H9 (cell line): ENCODE data around the gene PLOD1. TPM values are rescaled to one million over a fixed set of nuclear protein-coding genes. Genes with fewer than 3 reads are reported as not detected.
A peak's percentile ranks its signal among the peaks of the same experiment; 100 is the strongest.

Experiments used
- DNase-seq: peaks from one replicate; pipeline ENCODE4 v3.0.0-alpha.2; 2017
- H2AFZ ChIP-seq: one replicate; pipeline ENCODE4 v1.6.1; 2013; ENCODE audit warnings: mild to moderate bottlenecking, low read length, control low read depth, moderate library complexity
- H2AK5ac ChIP-seq: 2 replicates; pipeline ENCODE4 v1.6.1; 2013; ENCODE audit warnings: low read length, control low read depth, mixed read lengths; ENCODE audit not compliant: insufficient read length
- H2BK120ac ChIP-seq: one replicate; pipeline ENCODE4 v1.6.1; 2013; ENCODE audit warnings: low read depth, mild to moderate bottlenecking, low read length, control low read depth, inconsistent platforms; ENCODE audit not compliant: poor library complexity, severe bottlenecking
- H2BK12ac ChIP-seq: 2 replicates; pipeline ENCODE4 v1.6.1; 2013; ENCODE audit warnings: low read length, control low read depth, mixed read lengths, low read depth; ENCODE audit not compliant: insufficient read length
- H2BK15ac ChIP-seq: 2 replicates; pipeline ENCODE4 v1.6.1; 2013; ENCODE audit warnings: low read depth, low read length, control low read depth
- H2BK20ac ChIP-seq: one replicate; pipeline ENCODE4 v1.6.1; 2013; ENCODE audit warnings: low read depth, mild to moderate bottlenecking, low read length, control low read depth, inconsistent platforms; ENCODE audit not compliant: poor library complexity, severe bottlenecking
- H2BK5ac ChIP-seq: 2 replicates; pipeline ENCODE4 v1.6.1; 2013; ENCODE audit warnings: low read length, control low read depth, mixed read lengths; ENCODE audit not compliant: insufficient read length
- H3K14ac ChIP-seq: 2 replicates; pipeline ENCODE4 v1.6.1; 2013; ENCODE audit warnings: low read length, control low read depth; ENCODE audit not compliant: insufficient read depth
- H3K18ac ChIP-seq: 2 replicates; pipeline ENCODE4 v1.6.1; 2013; ENCODE audit warnings: low read depth, mild to moderate bottlenecking, mixed read lengths, low read length, control low read depth; ENCODE audit not compliant: insufficient read length
- H3K23ac ChIP-seq: 2 replicates; pipeline ENCODE4 v1.6.1; 2013; ENCODE audit warnings: low read length, control low read depth, mixed read lengths, low read depth; ENCODE audit not compliant: insufficient read length
- H3K23me2 ChIP-seq: 2 replicates; pipeline ENCODE4 v1.6.1; 2013; ENCODE audit warnings: low read depth, mild to moderate bottlenecking, mixed read lengths, low read length, control low read depth; ENCODE audit not compliant: insufficient read length, poor library complexity, severe bottlenecking
- H3K27ac ChIP-seq: 2 replicates; pipeline ENCODE4 v1.5.1; 2013; ENCODE audit warnings: low read length, control low read depth, mixed read lengths, low read depth; ENCODE audit not compliant: insufficient read length
- H3K27me3 ChIP-seq: 2 replicates; pipeline ENCODE4 v1.6.1; 2013; ENCODE audit warnings: low read length, control low read depth, inconsistent platforms; ENCODE audit not compliant: insufficient read depth
- H3K4ac ChIP-seq: 2 replicates; pipeline ENCODE4 v1.6.1; 2013; ENCODE audit warnings: low read depth, mild to moderate bottlenecking, control low read depth, inconsistent platforms, low read length, moderate library complexity
- H3K4me1 ChIP-seq: 2 replicates; pipeline ENCODE4 v1.6.1; 2013; ENCODE audit warnings: low read length, control low read depth, inconsistent platforms; ENCODE audit not compliant: insufficient read depth
- H3K4me2 ChIP-seq: 2 replicates; pipeline ENCODE4 v1.6.1; 2013; ENCODE audit warnings: low read length, control low read depth, mixed read lengths; ENCODE audit not compliant: insufficient read length, insufficient read depth
- H3K56ac ChIP-seq: 2 replicates; pipeline ENCODE4 v1.6.1; 2013; ENCODE audit warnings: low read depth, mild to moderate bottlenecking, mixed read lengths, low read length, control low read depth; ENCODE audit not compliant: insufficient read length
- H3K79me1 ChIP-seq: 2 replicates; pipeline ENCODE4 v1.6.1; 2013; ENCODE audit warnings: low read depth, mild to moderate bottlenecking, moderate library complexity, low read length, control low read depth, inconsistent platforms; ENCODE audit not compliant: insufficient read depth, poor library complexity, severe bottlenecking
- H3K79me2 ChIP-seq: 2 replicates; pipeline ENCODE4 v1.6.1; 2013; ENCODE audit warnings: low read length, control low read depth, inconsistent platforms; ENCODE audit not compliant: insufficient read depth
- H3K9ac ChIP-seq: 2 replicates; pipeline ENCODE4 v1.6.1; 2013; ENCODE audit warnings: low read length, control low read depth, mixed read lengths; ENCODE audit not compliant: insufficient read length; ENCODE audit errors: extremely low read depth
- H3K9me3 ChIP-seq: one replicate; pipeline ENCODE4 v1.6.1; 2013; ENCODE audit warnings: low read depth, low read length, inconsistent platforms; ENCODE audit not compliant: control insufficient read depth
- H3T11ph ChIP-seq: one replicate; pipeline ENCODE4 v1.6.1; 2013; ENCODE audit warnings: mild to moderate bottlenecking, low read length, control low read depth, inconsistent platforms
- H4K20me1 ChIP-seq: one replicate; pipeline ENCODE4 v1.6.1; 2013; ENCODE audit not compliant: control insufficient read depth, insufficient read length, insufficient read depth
- H4K5ac ChIP-seq: 2 replicates; pipeline ENCODE4 v1.6.1; 2013; ENCODE audit warnings: low read depth, mild to moderate bottlenecking, mixed read lengths, low read length, control low read depth; ENCODE audit not compliant: insufficient read length
- H4K8ac ChIP-seq: replicated peaks from 2 replicates; pipeline ENCODE4 v1.6.1; 2013; ENCODE audit warnings: low read length, control low read depth, mixed read lengths, low read depth; ENCODE audit not compliant: insufficient read length
- H4K91ac ChIP-seq: 2 replicates; pipeline ENCODE4 v1.6.1; 2013; ENCODE audit warnings: low read depth, mild to moderate bottlenecking, moderate library complexity, mixed read lengths, low read length, control low read depth; ENCODE audit not compliant: insufficient read length
- H3K27ac Mint-ChIP-seq, 3 experiments: 2 replicates in 2 of 3; 3 replicates in 1 of 3; pipeline ENCODE4 v1.8.0; 2020 to 2021; ENCODE audit warnings: mixed read lengths in 3 of 3, mild to moderate bottlenecking in 1 of 3, moderate library complexity in 1 of 3
- H3K27me3 Mint-ChIP-seq: 2 replicates; pipeline ENCODE4 v1.8.0; 2021; ENCODE audit warnings: low read depth, mild to moderate bottlenecking, moderate library complexity, mixed read lengths
- H3K36me3 Mint-ChIP-seq, 3 experiments: 2 replicates in 2 of 3; 3 replicates in 1 of 3; pipeline ENCODE4 v1.8.0; 2020 to 2021; ENCODE audit warnings: low read depth in 3 of 3, mixed read lengths in 3 of 3; ENCODE audit not compliant: insufficient read depth in 1 of 3
- H3K4me1 Mint-ChIP-seq, 2 experiments: 2 replicates each; pipeline ENCODE4 v1.8.0; 2020; ENCODE audit warnings: mixed read lengths in 2 of 2
- H3K4me3 Mint-ChIP-seq, 2 experiments: 2 replicates in 1 of 2; 3 replicates in 1 of 2; pipeline ENCODE4 v1.8.0; 2020 to 2021; ENCODE audit warnings: mild to moderate bottlenecking in 2 of 2, mixed read lengths in 2 of 2, moderate library complexity in 1 of 2
- H3K9me3 Mint-ChIP-seq, 2 experiments: 2 replicates in 1 of 2; 3 replicates in 1 of 2; pipeline ENCODE4 v1.8.0; 2020; ENCODE audit warnings: mild to moderate bottlenecking in 2 of 2, mixed read lengths in 2 of 2, moderate library complexity in 1 of 2
- WGBS: extraction: QIAGEN DNeasy Blood & Tissue Kit; methylation state at CpG from one replicate; pipeline ENCODE4 v1.1.7; 2013; ENCODE audit warnings: missing lambda C conversion rate, low lambda C conversion rate, mixed read lengths; ENCODE audit not compliant: insufficient read length; ENCODE audit errors: extremely low coverage; 5-methylcytosine and 5-hydroxymethylcytosine counted together
- total RNA-seq: library from RNA; stranded (reverse); gene quantifications from 2 replicates; pipeline ENCODE4 v1.2.1, GENCODE V29; 2021
- TF ChIP-seq, protein P1 (sequence below): fragments of 200-600 bp; sonication (generic); conservative IDR thresholded peaks from 3 replicates; pipeline ENCODE4 v1.8.0; 2021; ENCODE audit warnings: antibody characterized with exemption, mild to moderate bottlenecking

The PLOD1 gene
- total RNA-seq, 1 experiment from 2014 or later: 57.0 TPM

DNA sequence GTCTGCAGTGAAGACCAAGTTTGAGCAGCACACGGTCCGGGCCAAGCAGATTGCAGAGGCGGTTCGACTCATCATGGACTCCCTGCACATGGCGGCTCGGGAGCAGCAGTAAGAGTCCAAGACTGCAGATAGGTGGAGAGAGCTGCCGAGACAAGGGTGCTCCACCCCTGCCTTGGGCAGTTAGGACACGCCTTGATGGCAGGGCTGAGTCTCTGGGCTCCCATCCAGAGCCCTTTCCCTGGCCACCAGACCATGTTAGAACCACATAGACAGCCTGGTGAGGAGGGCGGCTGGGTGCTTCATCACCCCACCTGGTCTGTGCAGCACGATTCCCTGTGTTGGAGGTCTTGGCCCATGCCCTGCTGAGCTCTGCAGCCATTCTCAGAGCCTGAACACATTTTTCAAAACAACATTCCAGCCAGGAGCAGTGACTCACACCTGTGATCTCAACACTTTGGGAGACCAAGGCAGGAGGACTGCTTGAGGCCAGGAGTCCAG lies 67.5 kb downstream of the PLOD1 start:
- H3K4me3 Mint-ChIP-seq: no peak overlapping the region
- no peaks in the 10 kb centered on the region for H3K4me1 Mint-ChIP-seq
- no peak overlapping the region for H4K91ac ChIP-seq
- no peaks in the 10 kb centered on the region for H3K9me3 ChIP-seq
- no peak overlapping the region for H3K4ac ChIP-seq
- H3K27ac Mint-ChIP-seq: peak overlapping the region in 2 of 3 experiments; percentile 53 to 89; a peak in 2 of 7 replicates
- no peak overlapping the region for H2BK12ac ChIP-seq
- no peak overlapping the region for H3K4me2 ChIP-seq
- no peaks in the 10 kb centered on the region for H3K79me1 ChIP-seq
- H2BK5ac ChIP-seq: no peak overlapping the region
- H3K23ac ChIP-seq: no peak overlapping the region
- no peak overlapping the region for H3T11ph ChIP-seq
- no peak for DNase-seq
- TF ChIP-seq, protein P1, sequence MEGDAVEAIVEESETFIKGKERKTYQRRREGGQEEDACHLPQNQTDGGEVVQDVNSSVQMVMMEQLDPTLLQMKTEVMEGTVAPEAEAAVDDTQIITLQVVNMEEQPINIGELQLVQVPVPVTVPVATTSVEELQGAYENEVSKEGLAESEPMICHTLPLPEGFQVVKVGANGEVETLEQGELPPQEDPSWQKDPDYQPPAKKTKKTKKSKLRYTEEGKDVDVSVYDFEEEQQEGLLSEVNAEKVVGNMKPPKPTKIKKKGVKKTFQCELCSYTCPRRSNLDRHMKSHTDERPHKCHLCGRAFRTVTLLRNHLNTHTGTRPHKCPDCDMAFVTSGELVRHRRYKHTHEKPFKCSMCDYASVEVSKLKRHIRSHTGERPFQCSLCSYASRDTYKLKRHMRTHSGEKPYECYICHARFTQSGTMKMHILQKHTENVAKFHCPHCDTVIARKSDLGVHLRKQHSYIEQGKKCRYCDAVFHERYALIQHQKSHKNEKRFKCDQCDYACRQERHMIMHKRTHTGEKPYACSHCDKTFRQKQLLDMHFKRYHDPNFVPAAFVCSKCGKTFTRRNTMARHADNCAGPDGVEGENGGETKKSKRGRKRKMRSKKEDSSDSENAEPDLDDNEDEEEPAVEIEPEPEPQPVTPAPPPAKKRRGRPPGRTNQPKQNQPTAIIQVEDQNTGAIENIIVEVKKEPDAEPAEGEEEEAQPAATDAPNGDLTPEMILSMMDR: no peak
- H2BK15ac ChIP-seq: no peak overlapping the region
- H3K18ac ChIP-seq: no peak overlapping the region
- H3K27me3 ChIP-seq: no peaks in the 10 kb centered on the region
- H3K79me2 ChIP-seq: no peaks in the 10 kb centered on the region
- no peak overlapping the region for H3K27ac ChIP-seq
- H3K56ac ChIP-seq: no peak overlapping the region
- H4K20me1 ChIP-seq: no peaks in the 10 kb centered on the region
- H4K8ac ChIP-seq: no peak overlapping the region
- no peaks in the 10 kb centered on the region; a peak in 1 of 5 replicates for H3K9me3 Mint-ChIP-seq
- H2AK5ac ChIP-seq: no peak overlapping the region
- H2BK120ac ChIP-seq: no peak overlapping the region
- no peak overlapping the region for H3K14ac ChIP-seq
- H3K9ac ChIP-seq: no peak overlapping the region
- H3K36me3 Mint-ChIP-seq: peaks cover 67 to 92% (median 81%) of the 10 kb centered on the region in 3 experiments
- no peak overlapping the region for H2AFZ ChIP-seq
- H4K5ac ChIP-seq: no peak overlapping the region
- no CpG with 5 or more reads among the region's 10 CpGs for WGBS
- no peak overlapping the region for H2BK20ac ChIP-seq
- H3K23me2 ChIP-seq: no peaks in the 10 kb centered on the region
- H3K27me3 Mint-ChIP-seq: no peaks in the 10 kb centered on the region
- H3K4me1 ChIP-seq: no peaks in the 10 kb centered on the region
